ENCODE results near the gene ME2.

DNA sequence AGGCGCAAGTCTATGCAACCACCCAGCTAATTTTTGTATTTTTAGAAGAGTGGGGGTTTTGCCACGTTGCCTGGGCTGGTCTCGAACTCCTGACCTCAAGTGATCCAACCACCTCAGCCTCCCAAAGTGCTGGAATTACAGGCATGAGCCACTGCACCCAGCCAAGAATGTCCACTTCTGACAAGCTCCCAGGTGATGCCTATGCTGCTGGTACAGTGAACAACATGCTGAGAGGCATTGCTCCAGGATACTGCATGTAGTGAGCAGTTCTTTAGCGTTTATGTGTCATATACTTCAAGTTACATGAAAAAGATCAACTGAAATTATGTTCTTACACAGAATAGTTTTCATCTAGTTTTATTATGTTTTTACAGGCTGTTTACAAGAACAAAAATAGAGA is 71.7 kb downstream of the ME2 start:
- TF ChIP-seq EZH2 (IDR thresholded peaks at IDR 0.05; ENCODE audit: borderline replicate concordance, insufficient read depth, low read depth, low read length, poor library complexity, severe bottlenecking) = no peak
- TF ChIP-seq, protein P1, sequence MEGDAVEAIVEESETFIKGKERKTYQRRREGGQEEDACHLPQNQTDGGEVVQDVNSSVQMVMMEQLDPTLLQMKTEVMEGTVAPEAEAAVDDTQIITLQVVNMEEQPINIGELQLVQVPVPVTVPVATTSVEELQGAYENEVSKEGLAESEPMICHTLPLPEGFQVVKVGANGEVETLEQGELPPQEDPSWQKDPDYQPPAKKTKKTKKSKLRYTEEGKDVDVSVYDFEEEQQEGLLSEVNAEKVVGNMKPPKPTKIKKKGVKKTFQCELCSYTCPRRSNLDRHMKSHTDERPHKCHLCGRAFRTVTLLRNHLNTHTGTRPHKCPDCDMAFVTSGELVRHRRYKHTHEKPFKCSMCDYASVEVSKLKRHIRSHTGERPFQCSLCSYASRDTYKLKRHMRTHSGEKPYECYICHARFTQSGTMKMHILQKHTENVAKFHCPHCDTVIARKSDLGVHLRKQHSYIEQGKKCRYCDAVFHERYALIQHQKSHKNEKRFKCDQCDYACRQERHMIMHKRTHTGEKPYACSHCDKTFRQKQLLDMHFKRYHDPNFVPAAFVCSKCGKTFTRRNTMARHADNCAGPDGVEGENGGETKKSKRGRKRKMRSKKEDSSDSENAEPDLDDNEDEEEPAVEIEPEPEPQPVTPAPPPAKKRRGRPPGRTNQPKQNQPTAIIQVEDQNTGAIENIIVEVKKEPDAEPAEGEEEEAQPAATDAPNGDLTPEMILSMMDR (IDR thresholded peaks at IDR 0.05) = no peak

Measured in B cell (primary cell).